Mesothelial cell of epicardium (in vitro differentiated cells): ENCODE results near the gene WDR88. TPM values are rescaled to one million over a fixed set of nuclear protein-coding genes. Genes with fewer than 3 reads are reported as not detected.

ENCODE experiments used
- DNase-seq, 2 experiments: peaks; one replicate each; pipeline ENCODE4 v3.0.0; 2021; ENCODE audit warnings: low spot score in 2 of 2; ENCODE audit not compliant: unreplicated experiment in 2 of 2
- H3K27ac Mint-ChIP-seq: 2 replicates; pipeline ENCODE4 v1.8.0; 2021; ENCODE audit warnings: mixed read lengths
- H3K27me3 Mint-ChIP-seq: 2 replicates; pipeline ENCODE4 v1.8.0; 2021; ENCODE audit warnings: low read depth, mixed read lengths
- H3K36me3 Mint-ChIP-seq: 2 replicates; pipeline ENCODE4 v1.8.0; 2021; ENCODE audit warnings: mixed read lengths
- H3K4me1 Mint-ChIP-seq: 2 replicates; pipeline ENCODE4 v1.8.0; 2021; ENCODE audit warnings: mixed read lengths
- H3K4me3 Mint-ChIP-seq: 2 replicates; pipeline ENCODE4 v1.8.0; 2021; ENCODE audit warnings: mild to moderate bottlenecking, moderate library complexity, mixed read lengths
- H3K9me3 Mint-ChIP-seq: 2 replicates; pipeline ENCODE4 v1.8.0; 2021; ENCODE audit warnings: mixed read lengths
- total RNA-seq: library from RNA; stranded (reverse); gene quantifications from 3 replicates; pipeline ENCODE4 v1.2.1, GENCODE V29; 2021
- TF ChIP-seq, protein P1 (sequence below): fragments of 200-600 bp; sonication (generic); IDR thresholded peaks from one replicate; pipeline ENCODE4 v1.5.0; 2021; ENCODE audit warnings: antibody characterized with exemption; ENCODE audit not compliant: unreplicated experiment

WDR88 gene
- total RNA-seq, 1 donor from 2014 or later, result not detected

GRCh38 chr19:33205531-33206260 lies 73.8 kb downstream of the WDR88 start:
- Mint-ChIP-seq H3K4me3 (no peak overlapping the region), H3K27ac (no peak overlapping the region), H3K4me1 (no peaks in the 10 kb centered on the region), H3K36me3 (peaks cover 3% of the 10 kb centered on the region), H3K27me3 (no peaks in the 10 kb centered on the region), H3K9me3 (no peaks in the 10 kb centered on the region)
- TF ChIP-seq, protein P1, sequence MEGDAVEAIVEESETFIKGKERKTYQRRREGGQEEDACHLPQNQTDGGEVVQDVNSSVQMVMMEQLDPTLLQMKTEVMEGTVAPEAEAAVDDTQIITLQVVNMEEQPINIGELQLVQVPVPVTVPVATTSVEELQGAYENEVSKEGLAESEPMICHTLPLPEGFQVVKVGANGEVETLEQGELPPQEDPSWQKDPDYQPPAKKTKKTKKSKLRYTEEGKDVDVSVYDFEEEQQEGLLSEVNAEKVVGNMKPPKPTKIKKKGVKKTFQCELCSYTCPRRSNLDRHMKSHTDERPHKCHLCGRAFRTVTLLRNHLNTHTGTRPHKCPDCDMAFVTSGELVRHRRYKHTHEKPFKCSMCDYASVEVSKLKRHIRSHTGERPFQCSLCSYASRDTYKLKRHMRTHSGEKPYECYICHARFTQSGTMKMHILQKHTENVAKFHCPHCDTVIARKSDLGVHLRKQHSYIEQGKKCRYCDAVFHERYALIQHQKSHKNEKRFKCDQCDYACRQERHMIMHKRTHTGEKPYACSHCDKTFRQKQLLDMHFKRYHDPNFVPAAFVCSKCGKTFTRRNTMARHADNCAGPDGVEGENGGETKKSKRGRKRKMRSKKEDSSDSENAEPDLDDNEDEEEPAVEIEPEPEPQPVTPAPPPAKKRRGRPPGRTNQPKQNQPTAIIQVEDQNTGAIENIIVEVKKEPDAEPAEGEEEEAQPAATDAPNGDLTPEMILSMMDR, result no peak
- no peak for DNase-seq

DNA sequence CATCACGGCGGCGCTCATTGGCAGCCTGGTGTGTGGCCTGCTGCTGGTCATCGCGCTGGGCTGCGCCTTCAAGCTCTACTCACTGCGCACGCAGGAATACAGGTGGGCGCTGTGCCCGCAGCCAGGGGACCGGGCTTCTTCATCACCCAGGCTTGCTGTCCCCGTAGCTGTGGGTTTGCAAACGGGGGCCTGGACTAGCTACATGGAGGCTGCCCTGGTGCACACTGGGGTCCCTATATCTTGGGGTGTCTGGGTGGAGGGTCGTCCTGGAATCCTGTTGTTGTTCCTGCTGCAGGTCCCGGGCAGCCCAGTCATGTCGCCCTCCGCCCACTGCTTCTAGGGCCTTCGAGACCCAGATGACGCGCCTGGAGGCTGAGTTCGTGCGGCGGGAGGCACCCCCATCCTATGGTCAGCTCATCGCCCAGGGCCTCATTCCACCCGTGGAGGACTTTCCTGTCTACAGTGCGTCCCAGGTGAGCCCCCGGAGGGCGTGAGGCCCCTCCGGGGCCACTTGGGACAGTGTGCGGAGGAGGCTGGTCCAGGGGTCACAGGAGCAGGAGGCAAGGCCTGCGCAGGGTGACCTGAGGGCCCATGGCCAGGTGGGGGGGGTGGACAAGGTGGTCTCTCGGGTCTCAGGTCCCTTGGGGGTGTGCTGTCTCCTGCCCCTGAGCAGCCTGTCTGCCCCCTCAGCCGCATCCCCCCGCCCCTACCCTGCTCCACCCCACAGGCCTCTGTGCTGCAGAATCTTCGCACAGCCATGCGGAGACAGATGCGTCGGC lies 74.5 kb downstream of the WDR88 start:
- no peak overlapping the region for H3K27ac Mint-ChIP-seq
- no peak overlapping the region for H3K4me3 Mint-ChIP-seq
- no peaks in the 10 kb centered on the region for H3K4me1 Mint-ChIP-seq
- no peak for DNase-seq
- peaks cover 3% of the 10 kb centered on the region for H3K36me3 Mint-ChIP-seq
- no peaks in the 10 kb centered on the region for H3K27me3 Mint-ChIP-seq
- no peaks in the 10 kb centered on the region for H3K9me3 Mint-ChIP-seq
- TF ChIP-seq, protein P1, result no peak

GRCh38 chr19:33207040-33207620 lies 75.2 kb downstream of the WDR88 start:
- H3K4me3 Mint-ChIP-seq, result no peak overlapping the region
- no peak for DNase-seq
- no peaks in the 10 kb centered on the region for H3K4me1 Mint-ChIP-seq
- TF ChIP-seq, protein P1, result no peak
- peaks cover 3% of the 10 kb centered on the region for H3K36me3 Mint-ChIP-seq
- H3K27me3 Mint-ChIP-seq, result no peaks in the 10 kb centered on the region
- no peak overlapping the region for H3K27ac Mint-ChIP-seq
- H3K9me3 Mint-ChIP-seq, result no peaks in the 10 kb centered on the region

GRCh38 chr19:33207903-33208302 lies 76.0 kb downstream of the WDR88 start:
- DNase-seq, result no peak
- H3K27ac Mint-ChIP-seq, result no peak overlapping the region
- no peaks in the 10 kb centered on the region for H3K9me3 Mint-ChIP-seq
- H3K36me3 Mint-ChIP-seq, result peaks cover 3% of the 10 kb centered on the region
- H3K27me3 Mint-ChIP-seq, result no peaks in the 10 kb centered on the region
- H3K4me3 Mint-ChIP-seq, result no peak overlapping the region
- no peaks in the 10 kb centered on the region for H3K4me1 Mint-ChIP-seq
- TF ChIP-seq, protein P1, result no peak

DNA sequence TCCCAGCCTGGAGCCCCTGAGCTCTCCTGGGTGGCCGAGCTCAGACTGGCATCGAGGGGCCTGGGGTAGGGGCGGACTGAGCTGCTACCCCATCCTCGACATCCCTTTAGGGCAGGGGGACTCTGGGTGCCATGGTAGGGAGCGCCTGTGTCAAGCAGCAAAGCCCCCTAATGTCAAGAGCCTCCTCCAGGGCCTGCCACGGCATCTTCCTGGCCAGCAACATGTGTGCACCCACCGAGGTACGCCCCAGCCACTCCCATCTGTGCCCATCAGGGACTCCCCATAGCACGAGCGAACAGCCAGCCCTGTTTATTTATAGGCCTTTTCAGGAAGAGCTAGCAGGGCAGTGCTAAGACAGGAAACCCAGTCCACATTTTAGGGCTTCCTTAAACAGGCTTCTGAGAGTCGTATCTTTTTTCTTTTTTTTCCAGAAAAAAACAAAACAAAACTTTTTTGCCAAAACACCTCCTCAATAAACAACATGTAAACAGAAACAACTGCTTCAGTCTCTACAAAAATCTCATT lies 76.5 kb downstream of the WDR88 start:
- H3K27ac Mint-ChIP-seq, result no peak overlapping the region
- H3K9me3 Mint-ChIP-seq, result no peaks in the 10 kb centered on the region
- H3K4me3 Mint-ChIP-seq, result no peak overlapping the region
- TF ChIP-seq, protein P1, result no peak
- H3K27me3 Mint-ChIP-seq, result no peaks in the 10 kb centered on the region
- H3K36me3 Mint-ChIP-seq, result no peaks in the 10 kb centered on the region
- H3K4me1 Mint-ChIP-seq, result no peaks in the 10 kb centered on the region
- DNase-seq, result no peak
